Islet precursor cell (in vitro differentiated cells): ENCODE data around the gene STX18.

Source experiments
- DNase-seq: peaks from one replicate; pipeline ENCODE4 v3.0.0-alpha.2; 2018

STX18 gene

DNA sequence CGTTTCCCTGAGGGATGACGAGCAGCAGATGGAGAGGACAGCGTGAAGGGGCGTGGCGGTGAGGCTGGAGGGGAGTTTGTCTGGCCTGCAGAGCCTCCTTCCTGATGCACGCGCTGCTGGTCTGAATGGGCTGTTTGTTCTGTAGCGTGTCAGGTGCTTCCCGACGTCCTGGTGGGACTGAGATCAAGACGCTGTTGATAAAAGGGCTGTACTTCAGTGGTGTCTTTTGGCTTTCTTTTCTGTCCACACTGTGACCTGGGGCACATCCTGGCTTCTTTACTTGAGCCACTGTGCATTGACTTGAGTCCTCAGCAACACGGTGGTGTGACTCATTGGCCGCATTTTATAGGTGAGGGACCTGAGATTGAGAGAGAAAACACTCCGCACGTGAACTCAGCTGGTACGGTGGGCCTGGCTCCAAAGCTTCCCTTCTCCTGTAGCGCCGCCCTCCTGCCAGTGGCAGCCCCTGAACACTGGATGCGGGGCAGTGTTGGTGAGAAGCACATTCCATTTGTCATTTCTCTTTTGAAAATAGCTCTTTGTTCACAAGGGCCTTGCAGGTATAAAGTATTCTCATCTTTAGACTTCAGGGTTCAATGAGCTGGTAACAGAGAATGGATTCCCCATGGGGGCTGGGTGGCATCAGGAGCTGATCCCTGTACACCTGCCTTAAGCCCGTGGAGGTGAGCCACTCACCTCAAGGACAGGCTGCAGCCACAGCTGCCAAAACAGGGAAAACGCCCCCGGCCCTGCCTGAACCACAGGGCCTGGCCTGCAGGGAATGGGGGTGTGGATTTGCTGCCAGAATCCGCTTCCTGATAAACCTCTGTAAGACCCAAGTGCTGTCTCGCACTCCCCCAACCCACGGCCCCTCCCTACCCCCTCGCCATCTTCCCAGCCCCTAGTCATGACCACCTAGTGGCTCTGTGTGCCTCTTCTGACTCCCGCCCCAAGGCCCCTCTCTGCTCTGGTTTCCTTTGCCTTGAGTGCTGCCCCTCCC, 125.7 kb downstream of the STX18 start:
- no peak for DNase-seq

DNA sequence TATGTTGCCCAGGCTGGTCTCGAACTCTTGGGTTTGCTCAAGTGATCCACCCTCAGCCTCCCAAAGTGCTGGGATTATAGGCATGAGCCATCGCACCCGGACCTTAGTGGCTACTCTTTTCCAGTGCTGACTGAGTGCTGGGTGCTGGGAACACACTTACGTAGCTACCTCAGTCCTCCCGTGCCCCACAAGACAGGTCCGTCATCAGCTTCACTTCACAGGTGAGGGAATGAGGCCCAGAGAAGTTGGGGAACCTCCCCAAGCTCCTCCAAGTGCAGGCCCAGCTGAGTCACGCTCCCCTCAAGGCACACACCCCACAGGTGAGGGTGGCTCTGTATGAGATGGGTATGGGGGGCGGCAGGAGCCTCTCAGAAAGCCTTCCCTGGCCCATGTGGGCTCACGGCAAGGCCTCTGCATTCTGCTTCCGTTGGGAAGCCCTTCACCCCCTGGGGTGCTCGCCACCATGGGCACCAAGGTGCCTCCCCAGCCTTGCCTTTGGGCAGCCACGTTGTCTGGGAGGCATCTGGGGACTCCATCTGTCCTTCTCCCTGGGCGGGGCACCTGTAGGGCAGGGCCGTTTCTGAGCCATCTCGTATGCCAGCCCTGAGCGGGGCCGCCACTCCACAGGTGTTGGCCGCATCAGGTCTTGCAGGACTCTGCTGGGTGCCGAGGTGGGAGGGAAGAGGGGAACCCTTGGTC, 126.6 kb downstream of the STX18 start:
- DNase-seq: no peak

- no peak for DNase-seq
These were observed 128.0 kb downstream of the STX18 start for GRCh38 chr4:4413806-4414205.

DNA sequence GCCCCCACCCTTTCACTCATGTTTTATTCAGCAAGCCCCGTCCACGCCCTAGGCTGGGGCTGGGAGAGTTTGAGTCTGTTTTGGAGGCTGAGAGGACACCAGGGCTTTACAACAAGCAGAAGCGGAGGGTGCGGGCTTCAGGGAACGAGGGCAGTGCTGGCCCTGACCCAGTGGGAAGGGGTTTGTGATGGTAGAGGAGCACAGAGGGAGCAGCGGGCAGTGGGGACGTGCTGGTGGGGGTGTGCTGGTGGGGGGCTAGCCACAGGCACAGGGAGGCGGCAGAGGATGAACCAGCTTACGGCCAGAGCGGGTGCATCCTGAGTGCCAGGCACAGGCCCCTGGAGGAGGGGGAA, 128.5 kb downstream of the STX18 start:
- DNase-seq: no peak

DNA sequence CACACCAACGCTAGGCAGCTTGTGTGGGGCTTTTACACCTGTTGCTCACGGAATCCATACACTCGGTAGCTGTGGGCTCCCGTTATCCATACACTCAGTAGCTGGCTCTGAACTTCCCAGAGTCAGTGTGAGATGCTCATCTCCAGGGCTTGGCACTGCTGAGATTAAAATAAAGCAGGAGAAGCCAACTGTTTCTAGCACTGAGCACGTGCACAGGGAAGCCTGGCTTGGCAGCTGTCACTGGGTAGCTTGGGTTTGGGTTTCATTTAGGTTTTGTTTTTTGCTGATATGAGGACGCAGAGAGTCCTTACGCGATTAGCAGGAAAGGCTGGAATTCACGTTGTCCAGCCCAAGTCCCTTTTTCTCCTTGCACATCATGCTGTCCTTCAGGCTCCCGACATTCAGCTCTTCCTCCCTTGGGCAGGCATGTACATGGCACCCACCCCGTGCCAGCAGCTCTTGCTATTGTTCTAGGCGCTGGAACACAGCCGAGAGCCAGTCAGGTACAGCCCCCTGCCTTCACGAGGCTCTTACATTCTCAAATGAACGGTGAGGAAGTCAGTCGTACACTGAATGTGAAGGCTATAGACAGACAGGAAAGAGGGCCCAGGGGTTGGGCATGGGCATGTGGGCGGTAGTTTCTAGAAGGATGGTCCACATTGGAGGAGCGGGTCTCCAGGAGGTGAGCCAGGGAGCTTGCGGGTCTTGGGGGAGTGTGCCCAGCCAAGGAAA, 129.0 kb downstream of the STX18 start:
- no peak for DNase-seq

- DNase-seq: no peak
These were observed 129.9 kb downstream of the STX18 start for GRCh38 chr4:4411906-4412305.

GRCh38 chr4:4410271-4410670, 131.6 kb downstream of the STX18 start:
- DNase-seq: no peak

- no peak for DNase-seq
These were observed 132.3 kb downstream of the STX18 start for GRCh38 chr4:4409416-4410115.

DNA sequence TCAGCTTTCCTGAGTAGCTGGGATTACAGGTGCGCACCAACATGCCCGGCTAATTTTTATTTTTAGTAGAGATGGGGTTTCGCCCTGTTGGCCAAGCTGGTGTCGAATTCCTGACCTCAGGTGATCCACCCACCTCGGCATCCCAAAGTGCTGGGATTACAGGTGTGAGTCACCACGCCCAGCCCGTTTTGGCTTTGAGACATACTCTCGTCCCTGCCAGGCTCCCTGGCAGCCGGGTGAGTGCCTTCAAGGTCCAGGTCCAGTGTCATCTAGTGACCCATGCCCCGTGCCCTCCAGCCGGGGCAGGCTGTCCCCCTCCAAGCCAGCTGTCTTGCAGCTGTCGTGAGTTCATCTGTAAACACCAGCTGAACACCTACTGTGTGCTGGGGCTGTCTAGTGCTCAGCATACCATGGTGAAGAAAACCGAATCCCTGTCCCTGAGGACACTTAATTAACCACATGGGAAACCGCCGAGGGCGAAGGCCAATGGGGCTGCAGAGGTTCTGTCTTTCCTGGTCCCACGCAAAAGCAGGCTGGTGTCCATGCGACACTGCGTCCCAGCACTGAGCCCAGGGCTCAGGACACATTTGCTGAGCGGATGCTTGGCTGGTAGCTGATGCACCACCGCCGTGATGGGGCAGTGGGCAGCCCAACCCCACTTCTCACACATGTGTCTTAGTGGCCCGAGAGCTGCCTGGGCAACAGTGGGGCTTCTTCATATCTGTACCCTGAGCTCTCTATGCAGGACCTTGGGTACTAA, 133.1 kb downstream of the STX18 start:
- DNase-seq: no peak

DNA sequence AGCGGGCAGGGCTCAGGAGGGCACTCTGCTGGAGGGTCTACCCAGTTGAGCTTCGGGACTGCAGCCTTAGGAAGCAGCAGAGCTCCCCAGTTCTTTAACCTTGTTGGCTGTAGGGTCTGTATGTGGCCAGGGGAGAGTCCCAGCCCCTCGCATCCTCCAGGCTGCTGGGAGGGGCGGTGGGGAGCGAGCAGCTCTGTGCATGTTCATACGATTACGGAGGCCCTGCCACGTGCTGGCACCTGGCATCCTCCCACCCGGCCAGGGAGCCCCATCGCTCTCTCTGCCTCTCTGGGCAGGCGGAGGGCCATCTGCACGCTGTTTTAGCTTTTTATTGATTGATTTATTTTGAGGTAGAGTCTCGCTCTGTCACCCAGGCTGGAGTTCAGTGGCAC, 133.7 kb downstream of the STX18 start:
- DNase-seq: no peak

- no peak for DNase-seq
These were observed 134.3 kb downstream of the STX18 start for GRCh38 chr4:4407299-4408131.

DNA sequence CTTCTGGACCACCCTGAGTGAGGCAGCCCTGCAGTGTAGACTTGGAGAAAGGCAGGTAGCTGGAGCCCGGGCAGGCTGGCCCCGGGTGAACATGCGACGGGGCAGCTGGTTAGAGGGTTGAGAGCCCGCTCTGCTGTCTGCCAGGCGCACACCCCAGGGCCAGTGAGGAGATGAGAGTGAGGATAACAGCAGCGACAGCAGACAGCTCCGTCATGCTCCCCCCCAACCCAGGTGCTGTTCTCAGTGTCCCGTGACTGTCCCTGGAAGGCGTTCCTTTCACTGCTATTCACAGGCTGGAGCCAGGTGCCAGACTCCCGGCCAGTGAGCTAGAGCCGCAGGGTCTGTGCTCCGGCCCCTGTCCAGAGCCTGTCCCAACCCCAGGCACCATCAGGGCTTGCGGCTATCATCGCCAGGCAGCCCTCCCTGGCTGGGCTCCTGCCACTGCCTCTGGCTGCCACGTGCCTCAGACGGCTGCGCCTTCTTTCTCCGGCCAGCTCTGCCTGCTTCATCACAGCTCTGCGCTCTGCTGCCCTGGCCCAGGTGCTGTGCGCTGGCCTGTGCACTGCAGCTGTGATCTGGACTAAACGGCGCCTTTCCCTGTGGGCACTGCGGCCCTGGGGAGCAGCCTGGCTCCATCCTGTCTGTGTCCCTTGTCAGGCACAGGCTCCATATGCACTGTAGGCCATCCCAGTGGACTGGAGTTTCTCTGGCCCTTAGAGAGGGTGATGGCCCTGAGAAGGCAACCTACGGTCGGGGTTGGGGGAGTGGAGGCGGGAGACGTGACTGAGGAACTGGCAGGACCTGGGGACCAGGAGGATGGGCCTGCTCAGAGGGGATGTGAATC, 135.2 kb downstream of the STX18 start:
- DNase-seq: peak; percentile 69

DNA sequence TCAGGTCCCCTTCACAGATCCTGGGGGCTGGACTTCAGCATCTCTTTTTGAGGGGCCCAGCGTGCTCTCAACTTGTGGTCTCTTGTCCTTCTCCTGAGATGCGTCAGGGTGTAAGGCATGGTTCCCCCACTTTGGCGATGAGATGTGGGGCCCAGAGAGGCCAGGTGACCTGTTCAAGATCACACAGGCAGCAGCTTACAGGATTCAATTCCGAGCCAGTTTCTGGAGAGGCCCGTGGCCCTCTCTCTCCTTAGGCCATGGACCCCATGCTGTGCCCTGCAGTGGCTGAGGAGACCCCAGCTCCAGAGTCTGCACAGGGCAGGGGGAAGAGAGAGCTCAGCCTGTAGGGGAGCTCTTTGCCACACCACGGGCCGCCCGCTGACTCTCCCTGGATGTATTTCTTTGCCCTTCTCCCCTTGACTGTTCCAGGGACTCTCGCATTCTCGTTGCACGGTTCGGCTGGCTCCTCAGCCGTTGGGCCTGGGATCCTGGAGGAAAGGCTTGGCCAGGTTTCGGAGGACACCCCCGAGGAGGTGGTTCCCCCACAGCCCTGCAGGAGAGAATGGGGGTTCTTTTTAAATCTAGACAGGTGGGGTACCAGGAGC, 136.4 kb downstream of the STX18 start:
- DNase-seq: no peak

- DNase-seq: no peak
These were observed 138.9 kb downstream of the STX18 start for GRCh38 chr4:4402966-4403365.

DNA sequence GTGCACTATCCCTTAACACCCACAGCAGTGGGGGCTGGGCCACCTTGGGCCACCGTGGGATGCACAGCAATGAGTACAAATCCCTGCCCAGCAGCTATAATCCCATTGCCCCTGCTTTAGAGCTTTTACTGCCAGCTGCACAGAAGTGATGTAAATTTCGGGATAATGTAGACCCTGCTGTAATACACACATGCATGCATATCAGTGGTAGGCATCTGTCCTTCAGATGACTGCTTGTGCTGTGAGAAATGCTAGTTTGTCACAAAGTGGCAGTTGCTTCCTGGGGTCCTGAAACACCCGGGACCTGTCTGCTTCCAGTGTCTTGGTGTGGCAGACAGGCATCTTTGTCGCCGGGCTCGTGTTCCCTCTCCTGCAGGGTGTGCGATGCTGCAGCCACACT, 140.8 kb downstream of the STX18 start:
- DNase-seq: no peak

DNA sequence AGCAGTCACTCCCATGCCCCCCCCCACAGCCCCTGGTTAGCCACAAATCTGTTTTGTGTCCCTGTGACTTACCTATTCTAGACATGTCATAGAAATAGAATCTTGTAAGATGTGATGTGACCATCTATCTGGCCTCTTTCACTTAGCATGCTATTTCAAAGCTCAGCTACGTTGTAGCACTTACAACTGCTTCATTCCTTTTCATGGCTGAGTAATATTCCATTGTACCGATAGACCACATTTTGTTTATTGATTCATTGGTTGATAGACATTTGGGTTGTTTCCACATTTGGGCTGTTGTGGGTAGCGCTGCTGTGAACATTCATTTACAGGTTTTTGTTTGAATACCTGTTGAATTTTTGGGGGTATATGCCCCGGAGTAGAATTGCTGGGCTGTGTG, 143.4 kb downstream of the STX18 start:
- DNase-seq: no peak

GRCh38 chr4:4397441-4397819, 144.4 kb downstream of the STX18 start:
- DNase-seq: no peak

DNA sequence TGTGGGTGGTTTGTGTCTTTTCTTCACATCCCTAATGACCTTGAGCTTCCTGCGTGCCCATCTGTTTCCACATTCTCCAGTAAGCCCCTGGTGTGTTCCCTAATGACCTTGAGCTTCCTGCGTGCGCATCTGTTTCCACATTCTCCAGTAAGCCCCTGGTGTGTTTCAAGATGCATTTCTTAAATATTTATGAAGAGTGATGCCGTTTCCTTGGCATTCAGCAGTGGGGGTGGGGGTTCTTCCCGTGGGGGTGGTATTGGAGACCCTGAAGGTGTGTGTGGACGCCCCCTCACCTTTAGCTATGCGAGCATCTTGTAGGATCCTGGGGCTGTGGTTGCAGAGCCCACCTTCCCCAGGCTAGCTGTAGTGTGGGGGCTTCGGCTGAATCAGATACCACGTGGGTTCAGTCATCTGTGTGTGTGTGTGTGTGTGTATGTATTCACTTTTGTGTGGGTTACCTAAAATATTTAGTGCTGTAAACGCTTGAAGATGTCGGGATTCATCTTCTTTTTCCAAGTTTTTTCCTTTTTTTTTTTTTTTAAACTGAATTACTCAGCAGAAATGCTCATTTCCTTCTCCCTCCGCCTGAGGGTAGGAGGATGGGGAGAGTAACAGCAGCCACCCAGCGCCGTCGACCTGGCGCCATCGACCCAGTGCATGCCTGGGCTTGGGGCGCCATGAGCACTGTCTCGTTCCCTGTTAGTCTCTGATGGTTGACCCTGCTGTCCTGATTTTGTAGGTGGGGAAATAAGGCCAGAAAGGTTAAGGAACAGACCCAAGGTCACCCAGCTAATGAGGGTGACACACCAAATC, 145.0 kb downstream of the STX18 start:
- DNase-seq: no peak
